Measurements from ENCODE around the gene DMKN.
"Not testable (repeated sequence)": the region's sequence is repeated elsewhere in the genome, so short reads cannot be mapped to it uniquely, and the experiment has no call there.

DNA sequence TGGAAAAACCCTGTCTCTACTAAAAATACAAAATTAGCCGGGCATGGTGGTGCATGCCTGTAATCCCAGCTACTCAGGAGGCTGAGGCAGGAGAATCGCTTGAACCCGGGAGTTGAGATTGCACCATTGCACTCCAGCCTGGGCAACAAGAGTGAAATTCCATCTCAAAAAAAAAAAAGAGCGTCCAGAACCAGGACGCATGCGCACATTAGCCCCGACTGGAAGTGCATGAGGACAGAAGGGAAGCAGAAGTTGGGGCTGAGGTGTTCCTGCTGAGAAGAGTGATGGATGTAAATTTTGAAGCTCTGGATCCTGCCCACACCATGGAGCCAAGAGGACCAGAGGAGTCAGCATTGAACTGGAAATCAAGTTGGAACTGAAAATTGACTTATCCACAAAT lies 38.9 kb downstream of the DMKN start:
- TF ChIP-seq, protein P1, sequence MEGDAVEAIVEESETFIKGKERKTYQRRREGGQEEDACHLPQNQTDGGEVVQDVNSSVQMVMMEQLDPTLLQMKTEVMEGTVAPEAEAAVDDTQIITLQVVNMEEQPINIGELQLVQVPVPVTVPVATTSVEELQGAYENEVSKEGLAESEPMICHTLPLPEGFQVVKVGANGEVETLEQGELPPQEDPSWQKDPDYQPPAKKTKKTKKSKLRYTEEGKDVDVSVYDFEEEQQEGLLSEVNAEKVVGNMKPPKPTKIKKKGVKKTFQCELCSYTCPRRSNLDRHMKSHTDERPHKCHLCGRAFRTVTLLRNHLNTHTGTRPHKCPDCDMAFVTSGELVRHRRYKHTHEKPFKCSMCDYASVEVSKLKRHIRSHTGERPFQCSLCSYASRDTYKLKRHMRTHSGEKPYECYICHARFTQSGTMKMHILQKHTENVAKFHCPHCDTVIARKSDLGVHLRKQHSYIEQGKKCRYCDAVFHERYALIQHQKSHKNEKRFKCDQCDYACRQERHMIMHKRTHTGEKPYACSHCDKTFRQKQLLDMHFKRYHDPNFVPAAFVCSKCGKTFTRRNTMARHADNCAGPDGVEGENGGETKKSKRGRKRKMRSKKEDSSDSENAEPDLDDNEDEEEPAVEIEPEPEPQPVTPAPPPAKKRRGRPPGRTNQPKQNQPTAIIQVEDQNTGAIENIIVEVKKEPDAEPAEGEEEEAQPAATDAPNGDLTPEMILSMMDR (IDR thresholded peaks at IDR 0.05; ENCODE audit: low read depth, low read length, missing input control): not testable (repeated sequence)
- TF ChIP-seq JUND (IDR thresholded peaks at IDR 0.05): not testable (repeated sequence)
- TF ChIP-seq, protein P2, sequence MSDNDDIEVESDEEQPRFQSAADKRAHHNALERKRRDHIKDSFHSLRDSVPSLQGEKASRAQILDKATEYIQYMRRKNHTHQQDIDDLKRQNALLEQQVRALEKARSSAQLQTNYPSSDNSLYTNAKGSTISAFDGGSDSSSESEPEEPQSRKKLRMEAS (IDR thresholded peaks at IDR 0.05): not testable (repeated sequence)
- TF ChIP-seq, protein P3, sequence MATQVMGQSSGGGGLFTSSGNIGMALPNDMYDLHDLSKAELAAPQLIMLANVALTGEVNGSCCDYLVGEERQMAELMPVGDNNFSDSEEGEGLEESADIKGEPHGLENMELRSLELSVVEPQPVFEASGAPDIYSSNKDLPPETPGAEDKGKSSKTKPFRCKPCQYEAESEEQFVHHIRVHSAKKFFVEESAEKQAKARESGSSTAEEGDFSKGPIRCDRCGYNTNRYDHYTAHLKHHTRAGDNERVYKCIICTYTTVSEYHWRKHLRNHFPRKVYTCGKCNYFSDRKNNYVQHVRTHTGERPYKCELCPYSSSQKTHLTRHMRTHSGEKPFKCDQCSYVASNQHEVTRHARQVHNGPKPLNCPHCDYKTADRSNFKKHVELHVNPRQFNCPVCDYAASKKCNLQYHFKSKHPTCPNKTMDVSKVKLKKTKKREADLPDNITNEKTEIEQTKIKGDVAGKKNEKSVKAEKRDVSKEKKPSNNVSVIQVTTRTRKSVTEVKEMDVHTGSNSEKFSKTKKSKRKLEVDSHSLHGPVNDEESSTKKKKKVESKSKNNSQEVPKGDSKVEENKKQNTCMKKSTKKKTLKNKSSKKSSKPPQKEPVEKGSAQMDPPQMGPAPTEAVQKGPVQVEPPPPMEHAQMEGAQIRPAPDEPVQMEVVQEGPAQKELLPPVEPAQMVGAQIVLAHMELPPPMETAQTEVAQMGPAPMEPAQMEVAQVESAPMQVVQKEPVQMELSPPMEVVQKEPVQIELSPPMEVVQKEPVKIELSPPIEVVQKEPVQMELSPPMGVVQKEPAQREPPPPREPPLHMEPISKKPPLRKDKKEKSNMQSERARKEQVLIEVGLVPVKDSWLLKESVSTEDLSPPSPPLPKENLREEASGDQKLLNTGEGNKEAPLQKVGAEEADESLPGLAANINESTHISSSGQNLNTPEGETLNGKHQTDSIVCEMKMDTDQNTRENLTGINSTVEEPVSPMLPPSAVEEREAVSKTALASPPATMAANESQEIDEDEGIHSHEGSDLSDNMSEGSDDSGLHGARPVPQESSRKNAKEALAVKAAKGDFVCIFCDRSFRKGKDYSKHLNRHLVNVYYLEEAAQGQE (IDR thresholded peaks at IDR 0.05): not testable (repeated sequence)
